ENCODE measurements around the gene HES1. TPM values are rescaled to one million over a fixed set of nuclear protein-coding genes. Genes with fewer than 3 reads are reported as not detected.
A peak's percentile ranks its signal among the peaks of the same experiment; 100 is the strongest.

HES1 gene
- total and polyA plus RNA-seq, 4 donors: 16.5 to 70.6 (median 27.5) TPM

- Histone ChIP-seq H3K27ac (ENCODE audit: low read depth in 1 of 2, low read length in 1 of 2) (no peak overlapping the region), H3K9ac (ENCODE audit: insufficient read depth in 1 of 2, low read length in 2 of 2) (peak overlapping the region in 1 of 2 donors; percentile 27), H3K4me1 (ENCODE audit: control insufficient read depth in 5 of 5, insufficient read depth in 5 of 5, low read length in 5 of 5) (peaks cover 0 to 46% (median 10%) of the 10 kb centered on the region in 5 donors), H3K36me3 (ENCODE audit: control insufficient read depth in 4 of 4, insufficient read depth in 4 of 4, low read length in 4 of 4) (no peaks in the 10 kb centered on the region), H3K4me3 (no peak overlapping the region), H3K27me3 (ENCODE audit: control insufficient read depth in 3 of 3, insufficient read depth in 3 of 3, low read length in 2 of 3) (no peaks in the 10 kb centered on the region), H3K9me3 (ENCODE audit: control insufficient read depth in 4 of 4, insufficient read depth in 3 of 4, low read length in 3 of 4) (no peaks in the 10 kb centered on the region)
- no peak for TF ChIP-seq CTCF (IDR thresholded peaks at IDR 0.05; ENCODE audit: control extremely low read depth, extremely low read depth)
- WGBS, 2 donors: 94% methylated on average over 4 of the region's 4 CpGs
- DNase-seq (no peak), ATAC-seq (ENCODE audit: insufficient read depth, low FRiP score) (no peak)
These were observed 47.3 kb downstream of the HES1 start for GRCh38 chr3:194183271-194183670.

- peak; percentile 51 to 78 (median 72) for DNase-seq
- no peak for TF ChIP-seq CTCF (IDR thresholded peaks at IDR 0.05; ENCODE audit: control extremely low read depth, extremely low read depth)
- no peak overlapping the region for H3K4me3 ChIP-seq
- H3K9ac ChIP-seq (ENCODE audit: insufficient read depth in 1 of 2, low read length in 2 of 2): no peak overlapping the region
- H3K4me1 ChIP-seq (ENCODE audit: control insufficient read depth in 5 of 5, insufficient read depth in 5 of 5, low read length in 5 of 5): peaks cover 0 to 45% (median 20%) of the 10 kb centered on the region in 5 donors
- 64 to 66% methylated on average over 4 of the region's 4 CpGs for WGBS, 2 donors
- ATAC-seq (ENCODE audit: insufficient read depth, low FRiP score): no peak
- H3K27ac ChIP-seq (ENCODE audit: low read depth in 1 of 2, low read length in 1 of 2): no peak overlapping the region
- no peaks in the 10 kb centered on the region for H3K27me3 ChIP-seq (ENCODE audit: control insufficient read depth in 3 of 3, insufficient read depth in 3 of 3, low read length in 2 of 3)
- H3K9me3 ChIP-seq (ENCODE audit: control insufficient read depth in 4 of 4, insufficient read depth in 3 of 4, low read length in 3 of 4): no peaks in the 10 kb centered on the region
- H3K36me3 ChIP-seq (ENCODE audit: control insufficient read depth in 4 of 4, insufficient read depth in 4 of 4, low read length in 4 of 4): no peaks in the 10 kb centered on the region
These were observed 48.4 kb downstream of the HES1 start for GRCh38 chr3:194184265-194184751.

GRCh38 chr3:194184801-194185200, 48.9 kb downstream of the HES1 start:
- Histone ChIP-seq H3K36me3 (ENCODE audit: control insufficient read depth in 4 of 4, insufficient read depth in 4 of 4, low read length in 4 of 4) (no peaks in the 10 kb centered on the region), H3K4me3 (no peak overlapping the region), H3K27ac (ENCODE audit: low read depth in 1 of 2, low read length in 1 of 2) (no peak overlapping the region), H3K9ac (ENCODE audit: insufficient read depth in 1 of 2, low read length in 2 of 2) (no peak overlapping the region), H3K27me3 (ENCODE audit: control insufficient read depth in 3 of 3, insufficient read depth in 3 of 3, low read length in 2 of 3) (no peaks in the 10 kb centered on the region), H3K4me1 (ENCODE audit: control insufficient read depth in 5 of 5, insufficient read depth in 5 of 5, low read length in 5 of 5) (peaks cover 0 to 47% (median 24%) of the 10 kb centered on the region in 5 donors), H3K9me3 (ENCODE audit: control insufficient read depth in 4 of 4, insufficient read depth in 3 of 4, low read length in 3 of 4) (no peaks in the 10 kb centered on the region)
- DNase-seq (peak in 2 of 3 donors; percentile 69 to 75), ATAC-seq (ENCODE audit: insufficient read depth, low FRiP score) (no peak)
- 84 to 95% methylated on average over 1 of the region's 1 CpG for WGBS, 2 donors
- no peak for TF ChIP-seq CTCF (IDR thresholded peaks at IDR 0.05; ENCODE audit: control extremely low read depth, extremely low read depth)

GRCh38 chr3:194185221-194185620, 49.3 kb downstream of the HES1 start:
- Histone ChIP-seq H3K27me3 (ENCODE audit: control insufficient read depth in 3 of 3, insufficient read depth in 3 of 3, low read length in 2 of 3) (no peaks in the 10 kb centered on the region), H3K27ac (ENCODE audit: low read depth in 1 of 2, low read length in 1 of 2) (no peak overlapping the region), H3K9me3 (ENCODE audit: control insufficient read depth in 4 of 4, insufficient read depth in 3 of 4, low read length in 3 of 4) (no peaks in the 10 kb centered on the region), H3K4me1 (ENCODE audit: control insufficient read depth in 5 of 5, insufficient read depth in 5 of 5, low read length in 5 of 5) (peaks cover 0 to 47% (median 24%) of the 10 kb centered on the region in 5 donors), H3K36me3 (ENCODE audit: control insufficient read depth in 4 of 4, insufficient read depth in 4 of 4, low read length in 4 of 4) (no peaks in the 10 kb centered on the region), H3K4me3 (no peak overlapping the region), H3K9ac (ENCODE audit: insufficient read depth in 1 of 2, low read length in 2 of 2) (no peak overlapping the region)
- WGBS, 2 donors: 88 to 93% methylated on average over 9 of the region's 9 CpGs
- ATAC-seq (ENCODE audit: insufficient read depth, low FRiP score): no peak
- no peak for TF ChIP-seq CTCF (IDR thresholded peaks at IDR 0.05; ENCODE audit: control extremely low read depth, extremely low read depth)
- DNase-seq: no peak
